HepG2 (cell line): ENCODE results near the gene COPS6. TPM values are rescaled to one million over a fixed set of nuclear protein-coding genes. Genes with fewer than 3 reads are reported as not detected.

Experiments
- ATF7 ChIP-seq, 2 experiments: fragments of 450-650 bp in 1 of 2; sonication (generic) in 1 of 2; formaldehyde crosslinking in 1 of 2; IDR thresholded peaks; 2 replicates each; pipeline versions ENCODE4 v1.4.0 to v1.6.1; 2016 to 2020; ENCODE audit warnings: antibody characterized with exemption in 1 of 2, mild to moderate bottlenecking in 1 of 2, missing genetic modification reagents in 1 of 2
- FOXC1 ChIP-seq: sonication (generic); formaldehyde crosslinking; IDR thresholded peaks from 2 replicates; pipeline ENCODE4 v1.8.0; 2022; ENCODE audit warnings: mild to moderate bottlenecking, missing genetic modification reagents, borderline replicate concordance
- FOXM1 ChIP-seq: sonication (generic); formaldehyde crosslinking; IDR thresholded peaks from 2 replicates; pipeline ENCODE4 v1.5.0; 2020; ENCODE audit warnings: missing genetic modification reagents
- HINFP ChIP-seq: sonication (generic); formaldehyde crosslinking; IDR thresholded peaks from 2 replicates; pipeline ENCODE4 v1.4.0; 2020; ENCODE audit warnings: low read depth, mild to moderate bottlenecking, missing genetic modification reagents
- JUN ChIP-seq: sonication (generic); formaldehyde crosslinking; IDR thresholded peaks from 2 replicates; pipeline ENCODE4 v1.4.0; 2020; ENCODE audit warnings: mild to moderate bottlenecking, missing genetic modification reagents
- KAT8 ChIP-seq: IDR thresholded peaks from 2 replicates; pipeline ENCODE4 v1.6.1; 2016; ENCODE audit warnings: missing genetic modification reagents, missing compliant biosample characterization
- MIXL1 ChIP-seq: IDR thresholded peaks from 2 replicates; pipeline ENCODE4 v1.6.1; 2016
- PAF1 ChIP-seq: IDR thresholded peaks from 2 replicates; pipeline ENCODE4 v1.6.1; 2016; ENCODE audit warnings: missing genetic modification reagents, missing compliant biosample characterization
- PLSCR1 ChIP-seq: sonication (generic); formaldehyde crosslinking; IDR thresholded peaks from 2 replicates; pipeline ENCODE4 v1.5.0; 2020; ENCODE audit warnings: missing genetic modification reagents, mild to moderate bottlenecking, borderline replicate concordance
- THRA ChIP-seq: sonication (generic); formaldehyde crosslinking; IDR thresholded peaks from 2 replicates; pipeline ENCODE4 v1.4.0; 2020; ENCODE audit warnings: missing genetic modification reagents, borderline replicate concordance
- TRAFD1 ChIP-seq: sonication (generic); formaldehyde crosslinking; IDR thresholded peaks from 2 replicates; pipeline ENCODE4 v1.5.1; 2020; ENCODE audit warnings: missing genetic modification reagents, mild to moderate bottlenecking, borderline replicate concordance
- ZBTB14 ChIP-seq: sonication (generic); formaldehyde crosslinking; IDR thresholded peaks from 2 replicates; pipeline ENCODE4 v1.4.0; 2020; ENCODE audit warnings: missing genetic modification reagents
- ZBTB37 ChIP-seq: sonication (generic); formaldehyde crosslinking; IDR thresholded peaks from 2 replicates; pipeline ENCODE4 v1.4.0; 2020; ENCODE audit warnings: mild to moderate bottlenecking, missing genetic modification reagents
- ZNF430 ChIP-seq: sonication (generic); formaldehyde crosslinking; IDR thresholded peaks from 2 replicates; pipeline ENCODE4 v1.9.0; 2021; ENCODE audit warnings: mild to moderate bottlenecking, missing genetic modification reagents
- ZNF670 ChIP-seq: sonication (generic); formaldehyde crosslinking; IDR thresholded peaks from 2 replicates; pipeline ENCODE4 v1.8.0; 2022; ENCODE audit warnings: mild to moderate bottlenecking, missing genetic modification reagents, borderline replicate concordance
- ZNF709 ChIP-seq: sonication (generic); formaldehyde crosslinking; IDR thresholded peaks from 2 replicates; pipeline ENCODE4 v1.5.0; 2020; ENCODE audit warnings: mild to moderate bottlenecking, missing genetic modification reagents
- ZNF780A ChIP-seq: sonication (generic); formaldehyde crosslinking; IDR thresholded peaks from 2 replicates; pipeline ENCODE4 v1.8.0; 2022; ENCODE audit warnings: mild to moderate bottlenecking, missing genetic modification reagents, moderate library complexity
- ZNF891 ChIP-seq: sonication (generic); formaldehyde crosslinking; IDR thresholded peaks from 2 replicates; pipeline ENCODE4 v1.5.0; 2020; ENCODE audit warnings: mild to moderate bottlenecking, missing genetic modification reagents
- ZUFSP ChIP-seq: sonication (generic); formaldehyde crosslinking; IDR thresholded peaks from 2 replicates; pipeline ENCODE4 v1.9.0; 2021; ENCODE audit warnings: missing genetic modification reagents, mild to moderate bottlenecking, borderline replicate concordance
- polyA plus RNA-seq, 8 experiments: library from polyadenylated mRNA; depleted of rRNA in 3 of 8; stranded (reverse) in 7 of 8; unstranded in 1 of 8; fragments of >200 nt; fragmentation: Illumina TruSeq in 4 of 8; extraction: Trizol in 4 of 8; gene quantifications; 2 replicates each; pipeline versions ENCODE4 v1.2.1 to v1.2.3, GENCODE V29; 2011 to 2016; ENCODE audit warnings: low read depth in 4 of 8, missing spikeins in 1 of 8, mixed read lengths in 1 of 8; ENCODE audit not compliant: insufficient read depth in 1 of 8
- total RNA-seq, 5 experiments: library from RNA; depleted of rRNA; stranded (reverse); fragments of >200 nt; fragmentation: Illumina TruSeq; extraction: Trizol; gene quantifications; 2 replicates each; pipeline ENCODE4 v1.2.3, GENCODE V29; 2016; ENCODE audit warnings: low read depth in 1 of 5

The COPS6 gene
- total and polyA plus RNA-seq, 2 of the 13 experiments (the other 11 are each of a cell fraction or from before 2014, with no cell fraction given): 33.4 to 117 TPM

GRCh38 chr7:100081535-100082102 is 7.2 kb upstream of the COPS6 start, which contains the start of gene ZNF3 (continued):
- TF ChIP-seq ZNF780A (CRISPR knock-in tag) (no peak), ZNF430 (peak; percentile 95), MIXL1 (CRISPR knock-in tag) (peak; percentile 80), ZNF670 (CRISPR knock-in tag) (peak; percentile 69), TRAFD1 (CRISPR knock-in tag) (no peak; the same call in 1 of the 2 replicates), ATF7 (IDR thresholded peaks at IDR 0.05) (no peak), ATF7 (CRISPR knock-in tag; IDR thresholded peaks at IDR 0.05) (peak; percentile 43; the same call in 1 of the 2 replicates), PLSCR1 (CRISPR knock-in tag) (0 out of 2 replicates have a peak, but pooled peaks have one; percentile 54), ZUFSP (no peak), HINFP (CRISPR knock-in tag) (0 out of 2 replicates have a peak, but pooled peaks have one; percentile 54), THRA (CRISPR knock-in tag) (no peak; the same call in 1 of the 2 replicates), ZBTB14 (CRISPR knock-in tag) (peak; percentile 98), PAF1 (no peak), ZNF891 (CRISPR knock-in tag) (peak; percentile 85), ZBTB37 (CRISPR knock-in tag) (no peak), FOXM1 (CRISPR knock-in tag) (no peak), JUN (CRISPR knock-in tag) (peak; percentile 67; the same call in 1 of the 2 replicates), ZNF709 (CRISPR knock-in tag) (peak; percentile 66; the same call in 1 of the 2 replicates), FOXC1 (CRISPR knock-in tag) (peak; percentile 91), KAT8 (CRISPR knock-in tag) (peak; percentile 96)
